NCI-H345 treated with DMSO at 0.1 percent for 48 hours (cell line): ENCODE results near the gene PTS.

ENCODE experiments used
- DNase-seq: peaks from one replicate; lab custom pipeline; 2025; ENCODE audit not compliant: unreplicated experiment; lab: John Stamatoyannopoulos, UW

The PTS gene

DNA sequence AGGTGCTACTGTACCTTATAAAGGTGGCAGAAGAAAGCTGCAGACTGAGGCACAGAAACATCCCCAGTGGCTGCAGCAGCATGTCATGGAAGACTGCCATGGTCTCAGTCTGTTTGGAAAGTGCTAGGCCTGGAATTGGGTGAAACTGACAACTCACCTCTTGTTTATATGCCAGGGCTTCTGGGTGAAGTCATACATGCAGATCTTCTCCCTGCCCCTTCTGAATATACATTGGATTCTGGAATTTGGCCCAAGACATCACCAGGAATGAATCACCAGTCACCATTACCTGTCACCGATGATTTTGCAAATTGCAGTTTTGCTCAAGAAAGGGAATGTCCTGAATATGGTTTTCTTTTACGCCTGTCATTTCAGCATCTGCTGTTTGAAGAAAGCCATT, 34.3 kb downstream of the PTS start, which contains the start of gene PLET1:
TSS of gene PLET1 (minus strand) at position 371 of the 400 bp plus-strand sequence. CDS start at position 100, 271 bp downstream.
- no peak for DNase-seq

DNA sequence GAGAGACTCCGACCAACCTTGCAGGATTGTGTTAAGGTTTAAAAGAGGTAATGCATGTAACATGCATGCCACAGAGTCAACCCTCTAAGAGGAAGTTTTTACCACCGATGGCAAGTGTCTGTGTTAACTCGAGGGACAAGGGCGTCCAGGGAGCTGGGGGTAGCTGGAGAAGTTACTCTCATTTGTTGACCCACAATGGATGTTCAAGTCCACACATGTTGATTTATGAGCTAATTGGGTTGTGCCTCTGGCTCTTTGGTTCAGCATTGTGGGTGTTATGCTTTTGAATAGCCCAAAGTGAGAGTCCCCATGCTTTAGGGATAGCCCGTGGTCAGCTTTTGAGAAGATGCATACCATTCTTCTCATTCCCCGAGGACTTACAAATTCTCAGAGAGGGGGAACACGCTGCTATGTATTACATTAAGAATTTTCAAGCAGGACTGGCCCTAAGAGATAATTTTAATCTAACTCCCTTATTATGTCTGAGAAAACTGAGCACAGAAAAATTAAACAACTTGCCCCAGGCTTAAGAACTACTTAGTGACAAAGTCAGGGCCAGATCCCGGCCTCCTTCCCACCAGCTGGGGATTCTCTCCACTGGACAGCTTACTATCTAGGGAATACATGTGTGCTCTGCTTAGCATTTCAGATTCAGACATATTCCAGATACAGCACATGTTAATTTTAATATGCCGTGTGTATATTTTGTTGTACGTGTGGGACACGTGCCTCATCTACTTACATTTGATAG, 39.6 kb downstream of the PTS start:
- DNase-seq, result no peak

DNA sequence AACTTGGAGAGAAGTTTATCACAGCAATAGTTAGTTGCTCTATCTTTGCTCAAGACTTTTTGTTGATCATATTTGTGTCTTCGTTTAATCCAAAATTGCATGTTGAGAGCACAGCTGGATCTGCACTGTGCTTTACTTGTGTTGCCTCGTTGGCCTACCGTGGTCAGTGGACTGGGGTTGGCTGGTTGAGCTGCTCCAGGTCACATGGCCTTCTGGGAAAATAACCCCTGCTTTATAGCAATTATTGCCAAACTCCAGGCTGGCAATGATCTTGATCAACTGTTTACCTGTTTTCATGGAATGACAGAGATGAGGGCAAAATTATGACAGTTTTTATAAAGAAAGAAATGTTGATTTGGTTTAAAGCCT, 40.2 kb downstream of the PTS start:
- DNase-seq, result no peak

DNA sequence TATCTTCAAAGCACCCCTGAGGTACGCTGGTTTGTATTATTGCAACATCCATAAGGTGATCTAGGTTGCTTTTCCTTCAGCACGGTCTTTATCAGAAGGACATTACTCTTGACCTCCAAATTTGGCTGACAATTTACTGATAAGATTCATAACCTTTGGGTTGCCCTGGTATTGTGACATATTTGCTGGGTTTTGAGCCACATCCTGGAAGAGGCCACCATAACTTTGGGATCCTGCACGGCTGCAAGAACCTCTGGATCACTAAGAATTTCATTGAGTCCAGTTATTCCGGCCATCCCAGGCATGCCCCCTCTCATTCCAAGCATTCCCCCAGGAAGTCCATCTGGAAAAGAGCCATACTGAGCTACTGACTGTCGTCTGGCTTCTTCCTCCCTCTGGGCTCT, 41.0 kb downstream of the PTS start:
- no peak for DNase-seq

DNA sequence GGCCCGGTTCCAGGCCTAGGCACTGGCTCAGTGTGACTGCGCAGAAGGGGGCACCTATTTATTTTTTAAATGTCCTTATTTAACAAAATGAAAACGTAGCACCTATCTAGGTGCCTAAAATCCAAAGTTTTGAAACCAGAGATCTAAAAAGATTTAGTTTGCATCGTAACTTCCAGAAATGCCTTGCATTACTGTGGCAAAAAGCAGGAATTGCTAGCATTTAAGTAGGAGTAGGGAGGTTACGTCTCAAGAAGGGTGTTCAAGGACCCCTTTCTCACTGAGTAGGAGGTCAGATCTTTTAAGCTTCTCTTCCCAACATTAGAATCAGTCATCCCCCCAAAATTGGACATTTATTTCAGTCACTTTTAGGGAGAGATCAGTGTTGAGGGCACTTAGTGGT, 42.2 kb downstream of the PTS start:
- no peak for DNase-seq

DNA sequence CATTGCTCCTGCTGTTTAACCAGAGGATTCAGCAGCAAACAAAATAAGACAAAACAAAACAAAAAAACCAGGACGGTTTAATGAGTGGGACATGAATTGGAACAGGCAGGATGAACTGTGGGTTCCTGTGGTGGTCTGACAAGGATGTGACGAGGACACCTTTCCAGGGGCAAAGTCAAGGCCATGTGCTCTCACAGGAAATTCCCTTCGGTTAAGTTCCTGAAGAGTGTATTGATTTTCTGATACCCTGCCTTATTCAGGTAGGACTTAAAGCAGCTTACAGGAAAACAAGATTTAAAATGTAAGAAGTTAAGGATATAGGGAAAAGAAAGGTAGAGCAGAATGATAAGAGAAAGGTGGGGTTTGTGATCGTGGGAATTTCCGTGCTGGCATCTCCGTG, 42.9 kb downstream of the PTS start:
- DNase-seq, result no peak

DNA sequence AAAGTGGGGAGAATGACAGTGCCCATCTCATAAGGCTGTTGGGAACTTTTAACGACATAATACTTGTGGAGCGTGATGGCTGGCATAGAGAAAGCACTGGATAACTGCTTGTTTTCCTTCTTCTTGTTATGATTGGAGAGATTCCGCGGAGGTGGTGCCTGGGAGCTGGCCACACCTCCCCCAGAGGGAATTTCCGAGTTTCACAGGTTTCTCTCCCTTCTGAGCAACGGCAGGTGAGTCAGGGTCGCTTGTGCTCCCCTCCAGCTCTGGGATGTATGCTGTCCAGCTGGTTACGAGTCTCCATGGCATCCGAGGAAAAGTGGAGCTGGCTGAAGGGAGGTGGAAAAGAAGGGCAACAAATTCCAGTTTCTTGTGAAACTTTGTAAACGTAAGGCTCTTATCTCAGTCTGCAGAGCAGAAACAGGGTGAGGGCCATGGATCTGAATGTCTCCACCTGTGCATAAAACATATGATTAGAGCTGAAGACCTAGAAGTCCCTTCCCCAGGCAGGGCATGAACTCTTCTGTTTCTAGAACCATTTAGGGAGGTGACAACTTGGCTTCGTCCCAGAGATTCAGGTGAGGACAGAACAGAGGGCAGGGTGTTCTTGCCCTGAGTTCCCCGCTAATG, 44.4 kb downstream of the PTS start:
- no peak for DNase-seq

DNA sequence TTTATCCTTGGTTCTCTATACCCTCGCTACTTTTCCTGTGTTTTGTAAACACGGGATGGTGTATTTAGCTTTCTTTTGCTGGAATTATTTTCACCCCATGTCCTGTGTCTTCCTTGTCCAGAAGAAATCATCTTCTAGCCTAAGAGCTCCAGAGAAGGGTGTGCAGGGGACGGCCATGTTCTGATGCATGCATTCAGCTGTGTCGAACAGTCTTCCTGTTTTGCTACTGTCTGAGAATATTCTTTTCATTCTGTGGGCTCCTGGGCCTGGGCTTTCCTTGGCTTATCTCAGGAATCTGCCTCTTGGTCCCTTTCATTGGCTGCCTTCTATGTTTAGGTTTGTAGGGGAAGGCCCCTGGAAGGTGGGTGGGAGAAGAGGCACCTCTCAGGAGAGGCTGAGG, 45.0 kb downstream of the PTS start:
- DNase-seq, result no peak

DNA sequence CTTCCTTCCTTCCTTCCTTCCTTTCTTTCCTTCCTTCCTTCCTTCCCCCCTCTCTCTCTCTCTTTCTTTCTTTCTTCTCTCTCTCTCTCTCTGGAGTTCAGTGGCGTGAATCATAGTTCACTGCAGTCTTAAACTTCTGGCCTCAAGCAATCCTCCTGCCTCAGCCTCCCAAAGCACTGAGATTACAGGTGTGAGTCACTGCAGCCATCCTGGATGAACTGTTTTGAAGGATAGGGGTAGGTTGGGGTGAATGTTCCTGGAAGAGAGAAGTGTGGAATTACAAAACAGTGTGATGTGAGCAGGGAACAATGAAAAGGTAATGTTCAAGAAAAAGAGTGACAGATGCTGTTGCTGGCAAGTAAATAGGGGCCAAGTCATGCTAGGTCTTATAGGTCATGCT, 46.8 kb downstream of the PTS start:
- no peak for DNase-seq

DNA sequence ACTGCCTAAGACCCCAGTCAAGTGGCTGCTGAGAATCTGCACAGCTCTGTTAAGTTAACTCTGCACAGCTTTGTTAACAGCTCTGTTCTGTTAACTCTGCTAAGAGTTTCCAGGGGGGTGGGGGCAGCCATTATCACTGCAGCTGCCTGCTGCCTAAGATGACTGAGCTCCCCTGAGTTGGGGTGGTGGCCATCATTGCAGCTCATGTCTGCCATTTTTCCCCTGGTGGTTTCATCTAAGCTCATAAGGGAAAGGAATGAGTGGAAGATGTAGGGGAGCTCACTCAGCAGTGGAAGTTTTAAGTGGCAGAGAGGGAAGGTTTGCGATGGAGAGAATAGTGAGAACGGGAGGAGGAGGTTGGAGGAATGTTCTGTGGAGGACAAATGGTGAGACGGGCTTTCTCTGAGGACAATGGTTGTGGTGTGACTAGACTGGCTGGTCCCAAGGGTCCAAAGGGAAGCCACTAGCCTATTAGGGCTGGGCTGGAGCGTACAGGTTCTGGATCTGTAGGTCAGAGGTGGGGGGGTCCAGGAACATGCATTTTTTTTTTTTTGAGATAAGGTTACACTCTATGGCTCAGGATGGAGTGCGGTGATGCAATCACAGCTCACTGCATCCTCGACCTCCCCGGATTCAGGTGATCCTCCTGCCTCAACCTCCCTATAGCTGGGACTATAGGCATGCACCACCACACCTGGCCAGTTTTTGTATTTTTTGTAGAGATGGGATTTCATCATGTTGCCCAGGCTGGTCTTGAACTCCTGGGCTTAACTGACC, 48.0 kb downstream of the PTS start:
- no peak for DNase-seq

DNA sequence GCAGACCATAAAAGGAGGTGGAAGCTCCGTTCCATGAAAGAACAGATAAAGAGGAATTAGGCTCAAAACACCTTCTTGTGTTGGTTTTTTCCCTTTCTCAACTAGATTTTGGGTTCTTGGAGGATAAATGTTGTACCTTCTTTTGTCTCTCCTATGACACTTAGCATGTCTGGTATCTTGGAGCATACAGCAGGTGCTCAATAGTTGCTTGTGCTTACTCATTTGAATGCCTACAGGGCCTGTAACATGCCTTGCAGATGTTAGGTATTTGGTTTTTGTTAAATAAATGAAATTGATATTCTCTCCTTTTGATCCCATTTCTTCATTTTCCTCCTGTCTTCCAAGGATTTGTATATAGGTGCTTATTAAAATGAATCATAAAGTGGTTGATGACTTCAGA, 50.8 kb downstream of the PTS start:
- DNase-seq, result no peak

DNA sequence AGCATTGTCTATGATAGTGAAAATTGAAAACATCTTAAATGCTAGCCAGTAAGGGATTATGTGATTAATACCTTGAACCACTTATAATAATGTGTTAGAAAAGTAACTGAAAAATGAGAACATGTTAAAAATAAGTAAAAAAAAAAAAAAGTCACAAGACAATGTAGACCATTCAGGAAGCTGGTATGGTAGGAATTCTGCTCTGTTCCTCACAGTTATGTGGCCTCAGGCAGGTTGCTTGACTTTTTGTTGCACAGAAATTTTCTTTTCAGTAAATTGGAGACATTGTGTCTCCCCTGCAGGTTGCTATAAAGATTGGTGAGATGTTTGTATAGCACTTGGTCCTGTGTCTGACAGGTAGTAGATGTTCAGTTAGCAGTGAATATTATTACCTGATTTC, 51.7 kb downstream of the PTS start:
- no peak for DNase-seq

DNA sequence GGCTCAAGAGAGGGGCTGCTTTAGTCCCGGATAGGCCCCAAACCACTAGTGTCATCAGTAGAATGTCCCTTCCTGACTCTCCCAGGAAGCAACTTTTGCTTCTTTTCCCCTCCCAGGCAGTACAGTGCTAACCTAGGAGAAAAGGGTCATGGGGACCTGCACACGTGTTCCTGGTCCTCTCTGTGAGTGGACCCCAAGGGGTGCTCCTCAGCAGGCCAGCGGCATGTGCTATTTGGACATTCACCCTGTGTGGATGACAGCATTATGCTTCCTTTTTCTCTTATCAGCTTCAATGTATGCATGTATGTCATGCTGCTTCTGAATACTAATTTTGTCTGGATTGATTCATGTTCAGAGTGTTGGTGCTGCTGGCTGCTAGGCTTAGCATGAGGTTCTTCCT, 52.6 kb downstream of the PTS start:
- DNase-seq, result no peak

DNA sequence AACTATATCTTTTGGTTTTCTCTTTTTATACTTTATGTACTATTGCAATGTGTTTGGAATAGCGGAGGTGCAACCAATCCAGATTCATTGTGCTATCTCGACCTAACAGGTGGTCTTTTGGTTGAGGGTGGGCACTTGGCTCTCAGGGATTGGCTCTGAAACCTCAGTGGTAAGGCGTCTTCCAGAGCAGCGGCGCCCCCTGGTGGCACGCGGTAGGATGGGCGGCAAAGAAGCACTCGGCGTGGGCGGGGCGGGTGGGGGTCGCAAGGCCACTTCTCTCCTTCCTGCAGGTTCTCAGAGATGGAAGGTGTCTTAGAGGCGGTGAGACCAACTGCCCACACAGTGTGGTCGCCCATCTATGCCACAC, 53.7 kb downstream of the PTS start:
- DNase-seq, result peak; percentile 34

DNA sequence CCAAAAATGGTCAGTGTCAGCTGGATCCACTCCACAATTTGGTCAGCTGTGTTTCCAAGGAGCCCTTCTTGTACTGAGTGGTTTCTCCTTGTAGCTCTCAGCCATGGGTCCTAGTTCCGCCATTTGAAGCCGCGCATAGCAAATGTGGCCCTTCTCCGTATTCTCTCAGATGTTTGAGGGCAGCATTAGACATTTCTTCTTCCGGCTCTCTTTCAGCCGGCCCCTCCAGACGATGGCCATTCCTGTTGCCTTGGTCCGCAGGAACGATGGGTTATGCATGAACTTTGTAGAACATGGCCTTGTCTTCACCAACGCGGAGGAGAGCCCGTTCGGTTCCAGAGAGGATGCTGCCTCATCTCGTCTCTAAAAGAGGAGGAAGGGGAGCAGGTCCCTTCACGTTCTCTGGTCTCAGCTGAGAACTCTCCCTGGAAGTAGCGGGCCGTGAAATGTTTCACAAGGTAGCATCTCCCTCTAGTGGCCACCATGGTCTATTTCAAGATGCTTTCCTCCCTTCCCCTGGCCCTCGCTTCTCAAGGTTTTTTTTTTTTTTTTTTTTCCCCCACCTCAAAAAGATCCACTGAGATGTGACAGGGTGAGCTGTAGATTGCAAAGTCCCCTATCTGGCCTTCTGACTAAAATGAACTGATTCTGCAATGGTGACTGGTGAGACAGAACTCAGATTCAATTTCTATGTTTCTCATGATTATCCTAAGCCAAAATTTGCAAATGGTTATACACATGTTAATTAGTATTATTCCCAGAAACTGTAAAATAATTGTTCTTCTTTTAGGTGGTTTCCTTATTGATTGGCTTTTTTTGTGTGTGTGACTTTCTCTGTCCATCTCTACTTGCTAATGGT, 54.3 kb downstream of the PTS start:
- DNase-seq, result peak; percentile 93

DNA sequence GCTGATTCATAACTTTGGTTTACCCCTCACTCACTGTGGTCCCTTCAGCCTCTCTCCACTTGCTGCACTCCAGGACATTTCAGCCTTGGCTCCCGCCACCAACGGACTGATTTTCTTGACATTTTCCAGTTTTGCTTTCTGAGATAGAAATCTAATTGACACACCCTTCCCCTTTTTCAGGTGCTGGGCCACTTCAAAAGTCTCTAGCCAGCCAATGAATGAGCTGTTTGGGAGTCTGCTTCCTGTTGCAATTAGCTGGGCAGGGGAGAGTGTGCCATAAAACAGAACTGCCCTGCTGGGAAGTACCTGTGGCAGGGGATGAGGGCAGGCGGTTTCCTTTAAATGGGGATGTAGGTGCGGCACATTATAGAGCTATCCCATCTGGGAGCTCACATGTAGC, 55.5 kb downstream of the PTS start:
- DNase-seq, result no peak
